CD1c-positive myeloid dendritic cell (primary cell): Measurements from ENCODE around the gene ANKRD16.
"Not testable (repeated sequence)": the region's sequence is repeated elsewhere in the genome, so short reads cannot be mapped to it uniquely, and the experiment has no call there.

Experiments
- DNase-seq: peaks from one replicate; pipeline ENCODE4 v3.0.0-alpha.2; 2016; ENCODE audit errors: extremely low spot score

Gene ANKRD16

DNA sequence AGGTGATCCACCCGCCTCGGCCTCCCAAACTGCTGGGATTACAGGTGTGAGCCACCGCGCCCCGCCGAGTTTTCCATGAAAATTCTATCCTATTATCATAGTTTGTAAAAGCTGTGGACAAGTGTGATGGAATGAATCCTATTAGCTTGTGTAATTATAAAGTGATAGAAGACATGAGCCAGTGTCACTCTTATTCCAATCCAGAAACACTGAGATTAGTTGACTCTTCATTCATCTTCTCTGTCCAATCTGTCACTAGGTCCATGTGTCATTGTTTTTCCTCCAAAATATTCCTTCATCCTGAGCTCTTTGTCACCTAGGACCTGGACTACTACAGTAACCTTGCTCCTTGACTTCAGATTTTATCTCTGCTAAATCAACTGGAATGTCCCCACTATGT is 13.9 kb upstream of the ANKRD16 start:
- no peak for DNase-seq

DNA sequence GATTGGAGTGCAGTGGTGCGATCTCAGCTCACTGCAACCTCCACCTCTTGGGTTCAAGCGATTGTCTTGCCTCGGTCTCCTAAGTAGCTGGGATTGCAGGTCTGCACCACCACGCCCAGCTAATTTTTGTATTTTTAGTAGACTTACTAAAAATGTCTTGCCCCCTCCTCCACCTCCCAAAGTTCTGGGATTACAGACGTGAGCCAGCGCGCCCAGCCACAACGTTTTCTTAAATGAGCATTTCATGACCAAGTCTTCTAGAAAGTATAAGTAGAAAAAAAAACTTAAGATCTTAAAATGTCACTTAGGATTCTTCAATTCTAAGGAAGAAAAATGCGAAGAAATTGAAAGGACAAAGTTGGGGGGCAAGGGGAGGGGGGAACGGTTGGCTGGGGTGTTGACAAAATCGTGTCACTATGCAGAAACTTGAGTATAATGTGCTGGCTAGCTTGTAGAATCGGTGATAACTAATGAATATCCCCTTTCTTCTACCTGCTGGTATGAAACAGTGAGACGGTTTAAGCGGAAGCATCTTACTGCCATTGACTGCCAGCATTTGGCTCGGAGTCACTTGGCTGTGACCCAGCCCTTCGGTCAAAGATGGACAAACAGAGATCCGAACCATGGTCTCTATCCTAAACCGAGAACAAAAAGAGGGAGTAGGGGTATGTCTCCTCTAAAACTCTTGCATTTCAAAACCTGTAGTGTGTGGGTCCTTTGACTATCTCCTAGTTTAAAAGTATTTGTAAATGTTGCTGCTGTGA is 13.0 kb upstream of the ANKRD16 start:
- no peak for DNase-seq

DNA sequence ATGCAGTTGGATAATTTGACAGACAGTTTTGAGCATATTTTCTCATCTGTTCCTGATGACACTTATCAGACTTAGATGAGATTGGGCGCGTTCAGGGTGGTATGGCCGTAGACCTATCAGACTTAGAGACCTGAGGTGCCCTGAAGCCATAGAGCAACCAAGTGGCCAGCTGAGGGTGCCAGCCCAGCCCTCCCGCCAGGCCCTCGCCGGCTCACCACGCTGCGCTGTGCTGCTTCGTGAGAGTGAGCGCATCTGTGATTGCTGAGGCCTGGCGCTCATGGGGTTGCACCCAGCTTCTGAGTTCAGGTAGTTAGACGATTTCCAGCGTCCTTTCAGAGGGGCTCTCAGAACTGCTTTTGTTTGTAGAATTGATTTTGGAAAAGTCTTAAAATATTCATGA is 10.6 kb upstream of the ANKRD16 start:
- no peak for DNase-seq

DNA sequence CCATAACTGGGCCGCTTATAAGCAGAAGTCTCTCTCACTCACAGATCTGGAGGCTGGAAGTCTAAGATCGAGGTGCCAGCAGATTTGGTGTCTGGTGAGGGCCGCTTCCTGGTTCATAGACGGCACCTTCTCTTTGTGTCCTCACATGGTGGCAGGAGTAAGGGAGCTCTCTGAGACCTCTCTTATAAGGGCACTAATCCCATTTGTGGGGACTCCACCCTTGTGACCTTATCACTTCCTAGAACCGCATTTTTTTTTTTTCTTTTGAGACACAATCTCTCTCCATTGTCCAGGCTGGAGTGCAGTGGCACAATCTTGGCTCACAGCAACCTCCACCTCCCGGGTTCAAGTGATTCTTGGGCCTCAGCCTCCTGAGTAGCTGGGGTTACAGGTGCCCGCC is 8.5 kb upstream of the ANKRD16 start:
- DNase-seq = no peak

DNA sequence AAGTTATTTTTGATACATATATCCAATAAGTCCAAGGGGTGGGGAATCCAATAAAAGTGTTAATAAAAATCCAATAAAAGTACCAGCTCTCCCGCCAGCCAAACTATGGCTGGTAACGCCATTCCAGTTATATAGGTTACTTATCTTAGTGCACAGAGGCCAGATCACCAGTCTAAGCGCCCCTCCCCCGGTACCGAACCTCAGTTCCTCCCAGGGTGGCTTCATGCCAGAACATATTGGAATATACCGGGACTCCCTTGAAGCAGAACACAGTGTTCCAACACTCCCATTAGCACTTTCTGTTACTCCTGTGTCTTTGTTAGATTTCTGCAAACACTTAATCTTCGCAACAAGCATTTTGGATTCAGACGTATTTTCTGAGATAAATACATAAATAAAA is 7.8 kb upstream of the ANKRD16 start:
- no peak for DNase-seq

DNA sequence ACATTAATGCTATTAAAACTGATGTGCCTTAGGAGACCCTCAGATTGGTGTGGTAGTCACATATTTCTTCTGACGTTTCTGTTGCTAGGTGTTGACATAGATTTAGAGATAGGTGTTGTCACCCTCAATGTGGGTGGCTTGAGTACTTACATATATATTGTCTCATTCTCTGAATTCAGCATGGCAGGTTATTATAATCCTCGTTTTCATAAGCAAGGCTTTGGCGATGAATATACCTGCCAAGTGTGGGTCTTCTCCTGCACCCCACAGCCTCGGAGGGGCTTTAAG is 7.3 kb upstream of the ANKRD16 start:
- no peak for DNase-seq

DNA sequence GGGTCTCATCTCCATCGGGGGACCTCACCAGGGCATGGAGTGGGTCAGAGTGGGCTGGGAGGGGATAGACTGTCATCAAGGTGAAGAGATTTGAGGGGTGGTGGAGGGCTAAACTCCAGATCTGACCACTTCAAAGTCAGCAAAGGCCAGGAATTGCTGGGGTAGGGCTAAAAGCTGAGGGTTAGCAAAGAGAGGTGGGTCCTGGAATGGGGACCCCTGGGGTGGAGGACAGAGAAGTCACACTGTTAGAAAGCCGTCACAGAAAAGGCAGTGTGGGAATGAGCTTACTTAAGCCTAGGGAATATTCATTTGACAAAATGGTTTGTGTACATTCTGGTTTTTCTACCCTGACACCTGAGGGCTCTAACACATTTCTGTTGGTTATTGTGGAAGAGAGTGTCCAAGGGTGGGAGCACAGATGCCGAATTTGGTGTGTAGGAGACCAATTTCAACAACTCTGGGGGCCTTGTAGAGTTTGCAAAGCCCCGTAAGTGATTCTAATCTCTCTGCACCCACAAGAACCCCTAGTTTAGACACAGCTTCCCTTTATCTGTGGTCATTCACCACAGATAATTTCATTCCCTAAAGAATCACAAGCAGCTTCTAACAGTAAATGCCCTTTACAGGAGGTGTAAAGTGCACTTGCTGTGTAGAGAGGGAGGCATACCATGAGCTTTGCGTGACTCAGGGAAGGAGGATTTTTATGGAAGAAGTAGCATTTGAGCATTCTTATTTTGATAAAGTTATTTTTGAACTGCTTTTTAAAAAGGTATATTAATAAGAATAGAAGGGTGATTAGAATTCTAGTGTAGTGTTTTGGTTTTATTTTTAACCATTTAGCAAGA is 6.7 kb upstream of the ANKRD16 start:
- no peak for DNase-seq

DNA sequence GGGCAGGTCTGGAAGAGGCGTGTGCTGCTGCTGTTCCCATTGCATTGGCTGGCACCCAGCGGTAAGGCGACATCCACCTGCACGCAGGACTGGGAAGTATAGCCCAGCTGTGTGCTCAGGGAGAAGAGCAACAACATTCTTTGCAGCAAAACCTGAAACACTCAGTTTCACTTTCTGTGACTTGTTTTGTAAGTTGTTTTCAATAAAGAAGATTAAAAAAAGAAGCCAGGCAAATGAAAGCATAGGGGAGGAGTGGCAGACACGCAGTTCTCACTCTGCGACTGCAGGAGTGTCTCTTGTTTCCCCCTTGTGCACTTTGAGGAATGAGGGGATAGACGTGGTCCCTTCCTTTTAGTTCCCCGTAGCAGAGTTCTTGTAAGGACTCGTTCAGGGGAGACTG is 6.1 kb upstream of the ANKRD16 start:
- DNase-seq = no peak

DNA sequence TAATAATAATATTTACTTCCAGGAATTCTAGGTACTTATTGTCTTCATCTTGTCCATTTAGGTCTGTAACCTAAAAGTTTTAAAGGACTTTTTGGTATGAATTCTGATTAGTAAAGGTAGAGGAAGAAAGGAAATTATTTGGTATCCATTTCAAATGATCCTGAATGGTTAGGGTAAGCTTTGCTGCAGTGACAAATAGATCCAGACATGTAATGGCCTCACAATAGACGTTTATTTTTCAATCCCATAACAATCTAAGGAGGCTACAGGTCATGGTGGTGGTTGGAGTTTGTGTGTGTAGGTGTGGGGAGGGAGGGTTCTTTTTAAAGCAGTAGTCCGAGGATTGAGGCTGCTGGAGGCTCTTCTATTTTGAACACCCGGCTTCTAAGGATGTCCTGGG is 5.7 kb upstream of the ANKRD16 start:
- DNase-seq = no peak

DNA sequence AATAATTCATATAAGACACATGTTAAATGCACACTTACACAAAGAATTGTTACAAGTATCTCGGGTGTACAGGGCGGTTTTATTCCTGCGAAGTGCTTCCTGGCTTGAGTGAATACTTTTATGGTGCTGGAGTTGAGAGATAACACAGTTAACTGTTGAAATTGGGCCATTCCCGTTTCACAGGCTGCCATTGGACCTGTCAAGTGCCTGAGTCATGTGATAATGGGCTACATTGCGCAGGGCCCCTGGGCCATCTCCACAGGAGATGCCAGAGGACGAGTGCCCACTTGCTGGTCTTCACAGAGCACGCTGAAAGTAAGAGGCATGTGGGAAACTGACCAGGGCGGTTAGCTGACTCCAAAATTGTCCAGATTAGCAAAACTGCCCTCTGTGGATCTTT is 5.2 kb upstream of the ANKRD16 start:
- no peak for DNase-seq

DNA sequence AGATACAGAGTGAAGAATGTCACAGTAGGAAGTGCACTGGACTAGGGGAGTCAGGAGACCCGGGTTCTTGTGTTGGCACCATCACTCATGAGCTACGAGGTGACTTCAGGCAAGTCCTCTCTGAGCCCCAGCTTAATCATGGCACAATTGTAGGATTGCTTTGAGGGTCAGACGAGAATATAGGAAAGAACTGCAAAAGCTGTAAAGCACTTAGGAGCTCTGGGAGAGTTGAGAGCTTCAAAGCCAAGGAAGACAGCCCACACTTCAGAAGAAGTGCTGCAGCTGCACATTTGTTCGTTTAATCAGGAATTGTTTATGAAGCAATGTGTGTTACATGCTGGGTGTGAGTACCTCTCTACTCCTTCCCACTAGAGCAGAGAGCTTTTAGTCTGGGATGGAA is 4.7 kb upstream of the ANKRD16 start:
- DNase-seq = no peak

DNA sequence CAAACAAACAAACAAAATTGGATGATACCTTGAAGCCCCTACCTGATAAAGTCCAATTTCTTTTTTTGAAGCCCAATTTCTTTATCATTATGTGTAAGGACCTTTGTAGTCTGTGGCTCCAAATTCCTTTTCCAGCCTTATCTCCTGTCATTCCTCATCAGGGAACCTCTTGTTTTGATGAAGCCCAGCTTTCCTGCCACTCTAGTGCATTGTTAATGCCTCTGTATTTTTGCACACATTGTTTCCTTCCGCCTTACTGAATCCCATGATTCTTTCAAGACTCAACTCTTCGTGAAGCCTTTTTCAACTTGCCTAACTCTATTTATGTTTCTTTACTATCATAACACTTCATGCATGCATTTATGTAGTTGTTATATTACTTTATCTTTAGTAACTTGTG is 3.6 kb upstream of the ANKRD16 start:
- no peak for DNase-seq

DNA sequence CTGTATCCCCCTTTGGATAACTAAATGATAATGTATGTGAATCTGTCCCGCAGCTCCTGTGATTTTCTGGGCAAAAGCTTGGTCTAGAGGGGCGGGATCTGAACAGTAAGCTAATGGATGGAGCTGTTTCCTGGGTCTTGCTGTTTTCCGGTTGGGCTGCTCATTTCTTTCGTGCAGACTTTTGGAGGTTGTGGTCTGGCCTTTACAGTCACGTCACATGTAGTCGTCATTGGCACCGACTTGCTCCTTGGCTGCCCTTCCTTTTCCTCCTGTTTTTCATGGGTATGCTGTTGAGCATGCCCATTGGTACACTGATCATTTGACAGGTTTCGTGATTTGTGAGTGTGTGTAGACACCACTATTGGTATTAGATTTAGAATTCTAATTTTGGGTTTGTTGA is 2.3 kb upstream of the ANKRD16 start:
- no peak for DNase-seq

DNA sequence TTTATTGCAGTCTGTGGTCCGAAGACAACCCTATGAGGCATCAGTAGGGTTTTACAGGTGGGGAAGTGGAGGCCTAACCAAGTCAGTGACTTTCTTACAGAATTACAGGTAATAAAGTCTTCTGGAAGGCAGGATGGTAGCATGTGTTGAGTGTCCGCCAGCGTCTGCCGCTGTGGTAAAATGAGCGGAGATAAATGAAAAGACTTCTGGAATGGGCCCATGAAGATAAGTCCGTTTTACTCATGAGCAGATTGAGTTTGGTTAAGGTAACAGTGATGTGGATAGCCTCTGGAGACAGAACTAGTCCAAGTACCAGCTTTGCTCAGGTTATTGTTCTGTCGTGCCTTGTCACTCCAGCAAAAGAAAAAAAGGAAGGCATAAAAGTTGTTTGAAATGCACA is 1.3 kb upstream of the ANKRD16 start:
- DNase-seq = no peak

DNA sequence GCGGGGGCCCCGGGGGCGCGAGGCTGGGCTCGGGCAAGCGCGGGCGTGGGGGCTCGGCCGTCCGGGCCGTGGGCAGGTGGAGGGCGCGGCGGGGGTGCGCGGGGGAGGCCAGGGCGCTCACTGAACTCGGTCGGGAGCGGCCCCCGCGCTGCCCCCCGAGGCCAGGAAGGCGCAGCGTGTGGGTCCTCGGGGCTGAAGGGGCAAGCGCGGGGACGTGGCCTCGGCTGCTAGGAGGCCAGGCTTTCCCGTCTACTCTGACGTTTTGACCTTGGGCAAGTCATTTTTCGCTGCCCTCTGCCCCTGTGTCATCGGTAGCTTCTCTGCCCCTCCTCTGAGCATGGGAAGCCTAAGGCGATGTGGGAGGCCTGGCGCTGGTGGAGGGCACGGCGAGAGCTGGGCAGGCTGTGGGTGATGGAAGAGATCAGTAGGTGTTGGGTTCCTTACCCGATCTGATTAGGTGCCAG is 791 bp upstream of the ANKRD16 start:
- DNase-seq = peak; percentile 61

DNA sequence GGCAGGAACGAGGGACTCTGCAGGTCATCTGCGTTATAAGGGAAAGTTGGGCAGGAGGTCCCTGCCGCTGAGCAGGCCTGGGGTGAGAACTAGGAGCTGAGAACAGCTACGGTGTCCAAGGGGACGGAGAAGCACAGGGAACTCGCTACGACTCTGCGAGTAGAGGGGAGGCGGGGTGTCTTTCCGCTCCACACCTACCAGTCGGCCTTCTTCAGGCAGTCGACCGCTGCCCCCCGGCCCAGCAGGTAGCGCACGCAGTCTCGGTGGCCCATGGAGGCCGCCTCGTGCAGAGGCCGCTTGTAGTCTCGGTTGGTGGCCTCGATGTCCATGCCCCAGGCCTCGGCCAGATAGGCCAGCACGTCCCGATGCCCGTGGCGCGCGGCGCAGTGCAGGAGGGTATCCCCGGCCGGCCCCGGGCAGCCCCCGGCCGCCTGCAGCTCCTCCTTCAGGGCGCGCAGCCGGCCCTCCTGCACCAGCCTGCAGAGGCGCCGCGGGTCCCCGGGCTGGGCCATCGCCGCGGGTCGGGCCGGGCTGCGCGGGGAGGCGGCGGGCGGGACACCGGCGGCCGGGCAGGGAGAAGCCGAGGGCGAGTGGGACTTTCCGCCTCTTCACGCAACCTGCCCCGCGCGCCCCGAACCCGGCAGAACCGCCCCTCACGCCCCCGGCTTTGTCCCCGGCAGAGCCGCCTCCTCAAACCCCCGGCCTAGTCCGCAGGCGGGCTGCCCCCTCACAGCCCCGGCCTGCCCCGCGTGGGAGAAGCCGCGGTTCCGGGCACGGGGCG is 660 bp downstream of the ANKRD16 start:
- DNase-seq = peak; percentile 23

DNA sequence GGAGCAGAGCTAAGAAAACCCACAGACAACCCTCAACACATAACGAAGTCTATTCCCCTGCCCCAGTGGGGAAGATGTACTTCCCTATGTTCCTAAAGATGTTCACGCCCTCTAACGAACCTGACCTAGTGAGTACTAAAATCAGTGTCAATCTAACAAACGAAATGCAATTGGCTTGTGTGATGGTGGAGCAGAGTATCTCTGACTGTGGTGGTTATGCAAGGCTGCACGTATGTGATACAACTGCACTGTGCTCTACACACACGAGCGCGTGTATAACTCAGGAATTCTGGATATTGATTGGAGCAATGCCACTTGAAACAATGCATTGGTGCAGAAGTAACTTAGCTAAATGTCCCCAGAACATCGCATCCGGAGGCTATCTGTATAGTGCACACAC is 1.3 kb downstream of the ANKRD16 start:
- DNase-seq = peak; percentile 58

DNA sequence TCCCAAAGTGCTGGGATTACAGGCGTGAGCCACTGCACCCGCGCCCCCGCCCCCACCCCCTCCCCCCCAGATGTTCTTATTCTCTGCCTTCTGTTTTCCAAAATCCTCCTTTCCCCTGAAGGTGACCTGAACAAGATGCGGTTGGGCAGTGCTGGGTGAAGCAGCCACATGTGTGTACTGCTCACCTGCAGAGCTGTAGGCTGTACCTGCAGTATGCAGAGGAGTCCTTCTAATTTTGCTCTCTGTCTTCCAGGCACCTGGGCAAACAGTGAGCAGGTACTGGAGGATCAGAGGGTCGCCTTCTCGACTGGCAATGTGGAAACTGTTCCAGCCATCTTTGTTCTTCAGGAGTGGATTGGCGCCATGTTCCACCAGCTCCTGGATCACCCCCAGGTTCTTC is 2.1 kb downstream of the ANKRD16 start:
- DNase-seq = no peak

DNA sequence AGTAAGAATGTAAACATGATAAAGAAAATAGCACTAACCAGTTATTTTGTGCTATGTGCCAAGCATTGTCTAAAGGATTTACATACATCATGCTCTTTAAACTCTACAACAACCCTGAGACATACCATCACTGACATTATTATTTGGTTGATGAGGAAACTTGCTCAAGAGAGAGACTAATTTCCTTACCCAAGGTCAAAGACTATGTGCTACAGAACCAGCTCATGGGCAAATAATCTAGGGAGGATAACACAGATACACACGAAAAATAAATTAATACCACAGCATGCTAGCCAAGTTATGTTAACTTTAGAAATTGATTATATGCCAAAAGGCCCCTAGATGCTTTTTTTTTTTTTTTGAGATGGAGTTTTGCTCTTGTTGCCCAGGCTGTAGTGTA is 2.7 kb downstream of the ANKRD16 start:
- no peak for DNase-seq

DNA sequence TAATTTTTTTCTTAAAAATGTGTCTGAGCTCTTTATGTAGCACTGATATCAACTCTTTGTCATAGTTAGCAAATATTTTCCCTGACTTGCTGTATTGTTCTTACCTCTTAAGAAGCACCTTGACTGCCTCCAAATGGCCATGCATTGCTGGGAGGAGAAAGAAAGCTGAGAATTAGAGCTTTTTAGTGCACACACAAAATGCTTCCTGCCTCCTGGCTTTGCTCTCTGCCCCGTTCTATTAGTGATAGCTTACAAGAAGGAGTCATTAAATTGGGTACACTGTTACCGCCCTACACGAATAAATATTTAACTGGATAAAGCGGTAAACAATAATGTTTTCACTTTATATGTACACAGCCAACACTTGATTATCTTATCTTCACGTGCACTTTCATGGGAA is 4.1 kb downstream of the ANKRD16 start:
- DNase-seq = no peak

DNA sequence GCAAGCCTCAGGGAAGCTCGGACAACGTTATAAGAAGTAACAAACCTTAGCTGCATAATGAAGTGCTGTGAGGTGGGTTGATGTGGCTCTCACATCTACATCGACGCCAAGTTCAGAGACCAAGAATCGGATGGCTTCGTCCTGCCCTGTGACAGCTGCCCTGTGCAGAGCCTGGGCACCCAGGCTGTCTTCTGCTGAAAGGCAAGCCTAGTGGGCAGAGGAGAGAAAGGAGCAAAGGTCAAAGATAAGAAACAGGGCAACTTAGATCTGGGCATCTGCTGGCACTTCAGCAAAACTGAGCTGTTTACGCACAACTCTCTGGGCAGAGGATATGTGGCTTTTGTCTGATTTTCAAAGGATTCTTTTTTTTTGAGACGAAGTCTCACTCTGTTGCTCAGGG is 6.7 kb downstream of the ANKRD16 start:
- no peak for DNase-seq

DNA sequence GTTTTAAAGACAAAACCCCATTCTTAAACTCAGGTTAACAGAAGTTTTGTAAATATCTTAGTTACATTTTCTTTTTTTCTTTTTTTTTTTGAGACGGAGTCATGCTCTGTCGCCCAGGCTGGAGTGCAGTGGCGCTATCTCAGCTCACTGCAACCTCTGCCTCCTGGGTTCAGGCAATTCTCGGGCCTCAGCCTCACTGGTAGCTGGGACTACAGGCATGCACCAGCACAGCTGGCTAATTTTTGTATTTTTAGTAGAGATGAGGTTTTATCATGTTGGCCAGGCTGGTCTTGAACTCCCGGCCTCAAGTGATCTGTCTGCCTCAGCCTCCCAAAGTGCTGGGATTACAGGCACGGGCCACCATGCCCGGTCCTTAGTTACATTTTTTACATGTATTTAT is 12.7 kb downstream of the ANKRD16 start:
- DNase-seq = not testable (repeated sequence)
